GM19193 (cell line): Measurements from ENCODE around the gene HDGFL2.

Source experiments
- POLR2A ChIP-seq: IDR thresholded peaks from 4 replicates; pipeline ENCODE4 v1.6.1; 2011; ENCODE audit not compliant: insufficient read depth, insufficient read length; ENCODE audit errors: extremely low read depth

Gene HDGFL2

DNA sequence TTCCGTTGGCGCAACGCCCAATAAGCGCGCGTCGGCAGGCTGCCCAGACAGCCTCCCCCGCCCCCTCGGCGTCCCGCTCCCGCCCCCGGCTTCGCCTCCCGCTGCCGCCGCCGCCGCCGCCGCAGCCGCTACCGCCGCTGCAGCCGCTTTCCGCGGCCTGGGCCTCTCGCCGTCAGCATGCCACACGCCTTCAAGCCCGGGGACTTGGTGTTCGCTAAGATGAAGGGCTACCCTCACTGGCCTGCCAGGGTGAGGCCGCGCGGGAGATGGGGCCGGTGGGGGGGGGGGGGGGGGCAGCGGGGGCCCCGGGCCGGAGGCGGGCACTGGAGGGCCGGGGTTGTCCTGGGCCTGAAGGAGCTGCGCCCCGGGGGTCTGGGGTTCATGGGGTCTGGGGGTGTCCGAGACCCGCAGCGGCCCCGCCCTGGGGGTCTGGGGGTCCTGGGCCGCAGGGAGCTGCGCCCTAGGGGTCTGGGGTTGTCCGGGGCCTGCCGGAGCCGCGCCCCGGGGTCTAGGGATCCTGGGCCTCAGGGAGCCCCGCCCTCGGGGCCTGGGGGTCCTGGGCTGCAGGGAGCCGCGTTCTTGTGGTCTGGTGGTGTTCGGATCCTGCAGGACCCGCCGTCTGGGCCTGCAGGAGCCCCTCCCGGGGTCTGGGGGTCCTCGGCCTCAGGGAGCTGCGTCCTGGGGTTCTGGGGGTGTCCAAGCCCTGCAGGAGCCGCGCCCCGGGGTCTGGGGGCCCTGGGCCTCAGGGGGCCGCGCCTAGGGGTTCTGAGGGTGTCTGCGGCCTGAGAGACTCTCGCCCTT is at the start of gene HDGFL2:
Gene HDGFL2 (plus strand): TSS at position 124 of the 801 bp plus-strand sequence. CDS start 54 bp downstream, at position 178.
- TF ChIP-seq POLR2A, result peak; percentile 28

DNA sequence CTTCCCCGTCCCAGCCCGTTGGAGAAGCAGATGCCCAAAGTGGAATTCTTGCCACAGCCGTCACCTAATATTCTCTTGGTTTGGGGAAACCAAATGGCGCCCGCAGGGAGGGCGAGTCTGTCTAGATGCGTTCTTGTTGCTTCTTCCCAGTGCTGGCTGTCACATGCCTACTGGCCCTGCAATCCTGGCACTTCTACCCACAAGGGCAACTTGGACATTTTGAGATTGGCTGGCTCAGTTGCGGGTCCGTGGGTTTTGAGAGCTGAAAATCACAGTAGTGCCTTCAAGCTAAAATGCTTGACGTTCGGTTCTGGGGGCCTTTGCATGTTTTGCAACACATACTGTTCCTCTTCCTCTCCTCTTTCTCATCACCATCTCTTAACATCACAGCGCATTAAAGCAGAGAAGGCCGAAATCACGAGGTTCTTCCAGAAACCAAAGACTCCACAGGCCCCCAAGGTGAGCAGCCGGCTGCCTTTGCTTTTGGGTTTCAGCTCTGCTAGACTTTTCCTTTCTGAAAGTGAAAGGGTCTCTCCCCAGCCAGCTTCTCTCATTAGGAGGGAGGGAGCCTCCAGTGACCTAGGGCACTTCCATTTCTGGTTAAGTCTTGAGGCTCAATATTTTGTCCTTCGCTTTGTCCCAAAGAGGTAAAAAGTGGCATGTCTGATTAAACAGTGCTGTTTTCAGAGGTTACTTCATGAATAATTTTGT is 48.5 kb upstream of the HDGFL2 start:
- no peak for TF ChIP-seq POLR2A

DNA sequence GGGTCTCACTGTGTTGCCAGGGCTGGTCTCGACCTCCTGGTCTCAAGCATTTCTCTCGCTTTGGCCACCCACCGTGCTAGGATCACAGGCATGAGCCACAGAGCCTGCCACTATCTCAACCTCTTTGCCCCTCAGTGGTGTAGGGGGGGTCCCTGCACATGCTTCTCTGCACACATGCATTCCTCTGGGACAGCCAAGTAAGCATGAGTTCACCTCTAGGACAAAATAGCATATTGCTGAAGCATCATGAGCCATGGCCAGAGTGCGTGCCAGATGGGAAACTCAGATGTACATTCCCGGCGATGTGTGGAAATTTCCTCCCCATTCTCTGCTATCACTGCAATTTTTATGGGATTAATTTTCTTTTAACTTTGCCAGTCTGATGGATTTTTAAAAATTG is 46.6 kb upstream of the HDGFL2 start:
- no peak for TF ChIP-seq POLR2A

DNA sequence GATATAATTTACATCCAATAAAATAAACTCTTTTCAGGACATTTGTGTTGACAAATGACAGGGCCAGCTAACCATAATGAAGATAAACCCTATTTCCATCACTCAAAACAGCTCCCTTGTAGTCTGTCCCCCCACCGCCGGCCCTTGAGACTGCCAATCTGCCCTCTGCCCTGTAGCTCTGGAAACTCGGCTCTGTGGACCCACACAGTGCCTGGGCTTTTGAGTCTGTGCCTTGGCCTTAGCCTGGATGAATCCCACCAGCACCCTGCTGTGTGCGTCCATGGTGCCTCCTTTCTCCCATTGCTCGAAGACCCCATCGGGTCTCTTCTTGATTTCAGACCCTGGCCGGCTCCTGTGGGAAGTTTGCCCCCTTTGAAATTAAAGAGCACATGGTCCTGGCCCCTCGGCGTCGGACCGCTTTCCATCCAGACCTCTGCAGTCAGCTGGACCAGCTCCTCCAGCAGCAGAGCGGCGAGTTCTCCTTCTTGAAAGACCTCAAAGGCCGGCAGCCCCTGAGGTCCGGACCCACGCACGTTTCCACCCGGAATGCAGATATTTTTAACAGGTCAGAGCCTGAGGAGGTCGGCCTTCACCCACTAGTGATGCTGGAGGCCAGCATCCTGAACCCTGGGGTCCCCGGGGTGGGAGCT is 43.6 kb upstream of the HDGFL2 start:
- no peak for TF ChIP-seq POLR2A

DNA sequence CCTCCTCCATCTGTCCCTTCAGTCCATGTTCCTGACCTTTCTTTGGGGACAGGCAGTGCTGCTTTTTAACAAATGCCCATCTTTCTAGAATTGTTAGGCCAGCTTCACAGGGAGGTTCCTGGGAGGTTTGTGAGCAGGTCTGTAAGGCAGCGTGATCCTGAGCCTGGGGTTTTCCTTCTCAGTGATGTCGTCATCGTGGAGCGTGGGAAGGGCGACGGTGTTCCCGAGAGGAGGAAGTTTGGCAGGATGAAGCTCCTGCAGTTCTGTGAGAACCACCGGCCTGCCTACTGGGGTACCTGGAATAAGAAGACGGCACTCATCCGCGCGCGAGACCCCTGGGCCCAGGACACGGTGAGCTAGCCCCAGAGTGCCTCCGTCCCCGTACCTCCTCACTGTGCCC is 42.8 kb upstream of the HDGFL2 start:
- no peak for TF ChIP-seq POLR2A

DNA sequence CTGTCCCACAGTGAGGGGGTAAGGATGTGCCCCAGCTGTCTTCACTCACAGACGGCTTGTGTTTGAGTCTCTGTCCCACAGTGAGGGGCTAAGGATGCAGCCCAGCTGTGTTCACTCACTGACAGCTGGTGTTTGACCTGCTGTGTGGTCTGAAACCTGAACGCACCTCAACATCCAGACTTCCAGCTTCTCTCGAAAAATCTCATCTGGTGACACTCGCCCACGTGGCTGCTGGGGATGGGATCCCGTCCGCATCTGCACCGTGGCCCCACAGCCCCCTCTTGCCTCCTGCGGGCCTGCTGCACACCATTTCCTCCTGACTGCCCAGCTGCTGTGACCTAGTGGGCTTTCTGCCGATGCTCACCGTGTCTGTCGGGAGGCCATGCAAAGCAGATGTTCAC is 42.3 kb upstream of the HDGFL2 start:
- TF ChIP-seq POLR2A, result no peak

DNA sequence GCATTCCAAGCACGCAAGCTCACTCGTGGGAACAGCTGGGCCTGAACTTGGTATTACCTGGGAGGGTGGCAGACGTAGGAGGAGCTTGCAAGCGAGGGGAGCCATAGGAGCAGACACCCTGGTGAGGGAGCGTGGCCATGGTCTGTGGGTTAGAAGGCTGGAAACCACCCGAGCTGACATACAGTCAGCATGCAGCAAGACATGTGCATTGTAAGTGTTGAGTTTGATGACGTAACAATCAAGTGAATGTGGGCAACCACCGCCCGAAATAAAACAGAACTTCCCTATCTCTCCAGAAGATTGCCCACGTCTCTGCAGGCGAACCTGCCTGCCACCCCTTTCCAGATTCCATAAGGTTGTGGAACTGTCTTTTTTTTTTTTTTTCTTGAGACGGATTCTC is 41.3 kb upstream of the HDGFL2 start:
- TF ChIP-seq POLR2A, result no peak

DNA sequence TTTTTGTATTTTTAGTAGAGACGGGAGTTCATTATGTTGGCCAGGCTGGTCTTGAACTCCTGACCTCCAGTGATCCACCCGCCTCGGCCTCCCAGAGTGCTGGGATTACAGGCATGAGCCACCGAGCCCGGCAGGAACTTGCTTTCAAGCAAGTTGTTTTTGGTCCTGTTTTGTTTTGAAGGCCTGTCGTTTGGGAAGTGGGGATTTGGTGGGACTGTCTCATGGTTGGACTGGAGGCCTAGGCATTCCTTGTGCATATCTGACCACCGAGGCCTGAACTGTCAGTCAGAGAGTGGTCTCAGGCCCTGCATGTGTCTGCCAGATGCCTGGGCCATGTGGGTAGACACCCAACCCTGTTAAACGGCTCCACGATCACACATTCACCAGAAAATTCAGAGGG is 40.8 kb upstream of the HDGFL2 start:
- no peak for TF ChIP-seq POLR2A

DNA sequence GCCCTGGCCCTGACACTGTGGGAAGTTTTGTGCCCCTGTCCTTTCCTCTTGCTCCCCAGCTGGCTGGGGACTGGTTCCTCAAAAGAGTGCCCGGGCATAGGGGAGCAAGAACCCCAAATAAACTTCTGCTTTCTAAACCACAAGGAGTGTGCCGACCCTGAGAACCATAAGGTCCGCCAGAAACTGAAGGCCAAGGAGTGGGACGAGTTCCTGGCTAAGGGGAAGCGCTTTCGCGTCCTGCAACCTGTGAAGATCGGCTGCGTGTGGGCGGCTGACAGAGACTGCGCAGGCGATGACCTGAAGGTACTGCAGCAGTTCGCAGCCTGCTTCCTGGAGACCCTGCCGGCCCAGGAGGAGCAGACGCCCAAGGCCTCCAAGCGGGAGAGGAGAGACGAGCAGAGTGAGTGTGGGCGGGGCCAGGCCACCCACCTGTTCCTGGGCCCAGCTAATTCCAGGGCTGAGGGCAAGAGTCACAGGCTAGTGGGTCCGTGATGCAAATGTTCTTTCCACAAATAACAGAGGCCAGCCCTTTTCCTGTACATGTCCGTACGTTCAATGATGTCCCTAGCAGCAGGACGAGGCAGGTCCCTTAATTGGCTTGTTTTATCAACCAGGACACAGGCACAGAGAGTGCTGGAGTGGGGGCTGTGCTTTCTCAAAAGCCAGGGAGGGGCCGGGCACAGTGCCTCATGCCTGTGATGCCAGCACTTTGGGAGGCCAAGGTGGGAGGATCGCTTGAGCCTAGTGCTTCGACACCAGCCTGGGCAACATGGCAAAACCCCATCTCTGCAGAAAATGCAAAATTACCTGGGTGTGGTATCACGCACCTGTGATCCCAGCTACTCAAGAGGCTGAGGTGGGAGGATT is 40.1 kb upstream of the HDGFL2 start:
- peak; percentile 28 for TF ChIP-seq POLR2A

DNA sequence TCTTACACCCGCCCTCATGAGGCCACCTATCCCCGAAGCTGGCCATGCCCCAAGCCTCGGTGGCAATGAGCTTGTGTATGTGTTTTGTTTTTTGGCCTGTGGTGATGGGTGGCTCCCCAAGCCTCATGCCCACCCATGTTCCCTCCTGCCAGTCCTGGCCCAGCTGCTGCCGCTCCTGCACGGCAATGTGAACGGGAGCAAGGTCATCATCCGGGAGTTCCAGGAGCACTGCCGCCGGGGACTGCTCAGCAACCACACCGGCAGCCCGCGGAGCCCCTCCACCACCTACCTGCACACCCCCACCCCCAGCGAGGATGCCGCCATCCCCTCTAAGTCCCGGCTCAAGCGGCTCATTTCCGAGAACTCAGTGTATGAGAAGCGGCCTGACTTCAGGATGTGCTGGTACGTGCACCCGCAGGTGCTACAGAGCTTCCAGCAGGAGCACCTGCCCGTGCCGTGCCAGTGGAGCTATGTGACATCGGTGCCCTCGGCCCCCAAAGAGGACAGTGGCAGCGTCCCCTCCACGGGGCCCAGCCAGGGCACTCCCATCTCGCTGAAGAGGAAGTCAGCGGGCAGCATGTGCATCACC is 39.1 kb upstream of the HDGFL2 start:
- no peak for TF ChIP-seq POLR2A

DNA sequence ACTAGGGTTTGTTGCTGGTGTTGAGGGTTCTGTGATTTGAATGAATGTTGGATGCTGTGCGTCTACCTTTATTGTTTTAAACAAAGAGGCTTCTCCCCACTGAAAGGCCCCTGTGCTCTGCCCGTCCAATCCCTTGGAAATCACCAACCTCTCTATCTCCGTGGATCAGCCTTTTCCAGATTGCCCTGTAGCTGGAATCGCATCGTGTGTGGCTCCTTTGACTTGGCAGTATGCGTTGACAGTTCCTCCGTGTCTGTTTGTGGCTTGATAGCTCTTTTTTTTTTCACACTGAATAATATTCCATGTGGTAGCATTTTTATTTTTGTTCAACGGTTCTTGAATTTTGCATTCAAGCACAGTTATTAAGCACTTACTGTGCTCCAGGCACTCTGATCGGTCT is 37.7 kb upstream of the HDGFL2 start:
- TF ChIP-seq POLR2A, result no peak

DNA sequence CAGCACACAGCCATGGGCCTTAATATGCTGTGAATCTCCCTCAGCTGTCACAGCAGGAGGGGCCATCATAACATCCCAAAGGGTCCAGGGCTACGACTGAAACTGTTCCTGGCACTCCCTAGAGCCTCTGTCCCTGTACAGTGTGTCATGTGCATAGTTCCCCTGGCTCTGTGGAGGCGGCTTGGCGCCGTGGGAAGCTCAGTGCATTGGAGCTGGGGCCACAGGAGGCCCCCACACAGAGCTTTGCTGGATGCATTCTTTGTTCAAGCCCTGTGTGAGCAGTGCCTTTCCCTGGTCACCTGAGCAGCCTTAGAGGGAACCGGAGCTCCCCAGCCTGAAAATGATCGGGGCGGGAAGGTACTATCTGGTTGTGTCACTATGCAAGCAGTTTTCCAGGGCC is 35.9 kb upstream of the HDGFL2 start:
- no peak for TF ChIP-seq POLR2A

DNA sequence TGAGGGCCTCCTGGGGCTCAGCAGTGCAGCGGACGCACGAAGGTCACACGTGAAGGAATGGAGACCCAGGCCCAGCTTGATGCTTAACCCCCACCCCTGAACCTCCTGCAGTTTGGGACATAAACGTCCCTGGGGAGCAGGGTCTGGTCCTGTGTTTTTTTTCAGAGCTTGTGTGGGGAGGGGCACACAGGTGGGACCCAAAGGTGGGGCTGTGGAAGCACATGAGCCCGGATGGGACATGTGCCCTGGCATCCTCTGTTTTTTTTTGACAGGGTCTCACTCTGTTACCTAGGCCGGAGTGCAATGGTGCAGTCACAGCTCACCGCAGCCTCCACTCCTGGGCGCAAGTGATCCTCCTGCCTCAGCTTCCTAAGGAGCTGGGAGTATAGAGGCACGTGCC is 35.0 kb upstream of the HDGFL2 start:
- no peak for TF ChIP-seq POLR2A

DNA sequence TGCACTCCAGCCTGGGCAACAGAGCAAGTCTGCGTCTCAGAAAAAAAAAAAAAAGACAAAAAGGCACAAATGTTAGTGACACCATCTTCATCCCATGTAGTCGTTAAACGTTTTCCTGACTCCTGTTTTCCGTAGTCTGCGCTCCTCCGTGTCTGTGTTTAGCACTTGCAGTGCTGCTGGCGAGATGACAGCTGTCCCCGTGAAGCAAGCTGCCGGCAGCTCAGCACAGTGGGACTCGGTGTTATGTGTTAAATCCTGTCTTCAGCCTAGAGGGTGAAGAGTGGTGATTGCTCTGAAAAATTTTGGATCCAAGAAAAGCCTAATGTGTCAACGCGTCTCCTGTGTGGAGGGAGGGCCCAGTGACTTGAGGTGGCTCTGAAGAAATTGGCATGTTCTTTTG is 32.9 kb upstream of the HDGFL2 start:
- no peak for TF ChIP-seq POLR2A
